Vagina (tissue), 2 donors: ENCODE data around the gene HOXA7. TPM values are rescaled to one million over a fixed set of nuclear protein-coding genes. Genes with fewer than 3 reads are reported as not detected.

Source experiments
- DNase-seq, 2 donors: peaks; one replicate each; pipeline ENCODE4 v3.0.0-alpha.2; 2017; ENCODE audit errors: extremely low spot score in 2 of 2
- H3K27ac ChIP-seq: fragments of 200-600 bp; sonication (generic); one replicate; pipeline ENCODE4 v1.5.1; 2019
- H3K27me3 ChIP-seq: fragments of 200-600 bp; sonication (generic); one replicate; pipeline ENCODE4 v1.5.1; 2019
- H3K36me3 ChIP-seq, 2 donors: fragments of 200-600 bp; sonication (generic); one replicate each; pipeline ENCODE4 v1.5.1; 2017 to 2019
- H3K4me1 ChIP-seq: fragments of 200-600 bp; sonication (generic); one replicate; pipeline ENCODE4 v1.5.1; 2019
- H3K4me3 ChIP-seq, 2 donors: fragments of 200-600 bp; sonication (generic); 1 replicate in 1 of 2; 2 replicates in 1 of 2; pipeline ENCODE4 v1.5.1; 2016 to 2019
- H3K9me3 ChIP-seq: fragments of 200-600 bp; sonication (generic); one replicate; pipeline ENCODE4 v1.5.1; 2019
- CTCF ChIP-seq, 3 experiments: fragments of 450-650 bp in 2 of 3; fragments of 200-600 bp in 1 of 3; sonication (generic) in 1 of 3; IDR thresholded peaks; one replicate each; pipeline ENCODE4 v1.5.1; 2017 to 2019; ENCODE audit warnings: antibody characterized with exemption in 3 of 3, mild to moderate bottlenecking in 2 of 3, moderate library complexity in 2 of 3
- POLR2A ChIP-seq, 2 donors: fragments of 450-650 bp; IDR thresholded peaks; one replicate each; pipeline ENCODE4 v1.6.1; 2017; ENCODE audit warnings: antibody characterized with exemption in 2 of 2, mild to moderate bottlenecking in 2 of 2, moderate library complexity in 2 of 2
- POLR2AphosphoS5 ChIP-seq, 2 donors: sonication (generic); formaldehyde crosslinking; IDR thresholded peaks; one replicate each; pipeline ENCODE4 v1.9.0; 2017; ENCODE audit warnings: antibody characterized with exemption in 2 of 2, mild to moderate bottlenecking in 2 of 2, low read depth in 1 of 2; ENCODE audit not compliant: insufficient read depth in 1 of 2
- intact Hi-C: fragments of 100-400 bp; cut with DNase I; formaldehyde crosslinking; loops from one replicate; pipeline ENCODE4 v1.15.1; 2023
- total RNA-seq: library from RNA; depleted of rRNA; stranded (reverse); fragments of >200 nt; gene quantifications from one replicate; pipeline ENCODE4 v1.2.3, GENCODE V29; 2016

The HOXA7 gene
- total RNA-seq, 1 donor from 2014 or later: 23.8 TPM

- peak in 1 of 2 donors; percentile 70 for DNase-seq
- intact Hi-C loops: no loop called here
- Histone ChIP-seq H3K4me3 (no peak overlapping the region), H3K27ac (no peak overlapping the region), H3K27me3 (no peaks in the 10 kb centered on the region), H3K9me3 (no peaks in the 10 kb centered on the region), H3K36me3 (no peaks in the 10 kb centered on the region), H3K4me1 (peaks cover 13% of the 10 kb centered on the region)
- no peak for TF ChIP-seq POLR2A (IDR thresholded peaks at IDR 0.05)
- no peak for TF ChIP-seq CTCF (IDR thresholded peaks at IDR 0.05)
- no peak for TF ChIP-seq POLR2AphosphoS5 (IDR thresholded peaks at IDR 0.05; ENCODE audit: insufficient read depth in 1 of 2, low read depth in 1 of 2)
Measured at GRCh38 chr7:27116962-27117886, 39.3 kb downstream of the HOXA7 start.

- H3K36me3 ChIP-seq: no peaks in the 10 kb centered on the region
- H3K4me1 ChIP-seq: peaks cover 13% of the 10 kb centered on the region
- no peak for TF ChIP-seq CTCF (IDR thresholded peaks at IDR 0.05)
- no peak for TF ChIP-seq POLR2AphosphoS5 (IDR thresholded peaks at IDR 0.05; ENCODE audit: insufficient read depth in 1 of 2, low read depth in 1 of 2)
- no peak for TF ChIP-seq POLR2A (IDR thresholded peaks at IDR 0.05)
Measured at GRCh38 chr7:27116031-27116961, 40.2 kb downstream of the HOXA7 start.

GRCh38 chr7:27115221-27116026, 41.1 kb downstream of the HOXA7 start:
- TF ChIP-seq POLR2A (IDR thresholded peaks at IDR 0.05) (no peak), CTCF (IDR thresholded peaks at IDR 0.05) (no peak), POLR2AphosphoS5 (IDR thresholded peaks at IDR 0.05; ENCODE audit: insufficient read depth in 1 of 2, low read depth in 1 of 2) (no peak)
- Histone ChIP-seq H3K9me3 (no peaks in the 10 kb centered on the region), H3K27me3 (no peaks in the 10 kb centered on the region), H3K27ac (no peak overlapping the region), H3K4me3 (peak overlapping the region in 1 of 2 donors; percentile 28), H3K4me1 (peaks cover 13% of the 10 kb centered on the region), H3K36me3 (no peaks in the 10 kb centered on the region)
- intact Hi-C loops: no loop called here
- peak in 1 of 2 donors; percentile 82 for DNase-seq

More at GRCh38 chr7:27116031-27116961, 40.2 kb downstream of the HOXA7 start:
- intact Hi-C loops: no loop called here
- no peak overlapping the region for H3K27ac ChIP-seq
- peak in 1 of 2 donors; percentile 77 for DNase-seq
- H3K4me3 ChIP-seq: no peak overlapping the region
- H3K9me3 ChIP-seq: no peaks in the 10 kb centered on the region
- H3K27me3 ChIP-seq: no peaks in the 10 kb centered on the region

GRCh38 chr7:27114881-27115220, 41.6 kb downstream of the HOXA7 start:
- DNase-seq: peak in 1 of 2 donors; percentile 61
- H3K36me3 ChIP-seq: no peaks in the 10 kb centered on the region
- H3K27ac ChIP-seq: no peak overlapping the region
- no peak overlapping the region for H3K4me3 ChIP-seq
- peaks cover 13% of the 10 kb centered on the region for H3K4me1 ChIP-seq
- H3K9me3 ChIP-seq: no peaks in the 10 kb centered on the region
- no peak for TF ChIP-seq POLR2AphosphoS5 (IDR thresholded peaks at IDR 0.05; ENCODE audit: insufficient read depth in 1 of 2, low read depth in 1 of 2)
- TF ChIP-seq POLR2A (IDR thresholded peaks at IDR 0.05): no peak
- no peak for TF ChIP-seq CTCF (IDR thresholded peaks at IDR 0.05)
- H3K27me3 ChIP-seq: no peaks in the 10 kb centered on the region
- intact Hi-C loops: no loop called here
